Natural killer cell (primary cell): ENCODE measurements around the gene HPCAL4. TPM values are rescaled to one million over a fixed set of nuclear protein-coding genes. Genes with fewer than 3 reads are reported as not detected.

ENCODE experiments used
- ATAC-seq, 3 donors: fragments of 150-1000 bp in 2 of 3; fragments of 200-7000 bp in 1 of 3; cut with Tn5 transposase; 1 replicate in 1 of 3; 2 replicates in 2 of 3; pipeline ENCODE4 v1.10.0; 2021; ENCODE audit warnings: mild to moderate bottlenecking in 2 of 3, moderate library complexity in 2 of 3
- DNase-seq, 2 donors: peaks; one replicate each; pipeline versions ENCODE4 v3.0.0 to v3.0.0-alpha.2; 2013 to 2021; ENCODE audit warnings: mixed read lengths in 1 of 2
- H3K27ac ChIP-seq: one replicate; pipeline ENCODE4 v1.5.1; 2013; ENCODE audit warnings: mild to moderate bottlenecking, low read length
- H3K27me3 ChIP-seq: one replicate; pipeline ENCODE4 v1.6.1; 2013; ENCODE audit warnings: low read length; ENCODE audit not compliant: control insufficient read depth, insufficient read depth
- H3K36me3 ChIP-seq: one replicate; pipeline ENCODE4 v1.6.1; 2013; ENCODE audit warnings: low read length; ENCODE audit not compliant: control insufficient read depth, insufficient read depth
- H3K4me1 ChIP-seq: one replicate; pipeline ENCODE4 v1.6.1; 2013; ENCODE audit warnings: low read length; ENCODE audit not compliant: control insufficient read depth, insufficient read depth
- H3K4me3 ChIP-seq: one replicate; pipeline ENCODE4 v1.5.1; 2013; ENCODE audit warnings: low read length
- H3K9me3 ChIP-seq: one replicate; pipeline ENCODE4 v1.6.1; 2013; ENCODE audit warnings: low read length; ENCODE audit not compliant: control insufficient read depth, insufficient read depth
- H3K27ac Mint-ChIP-seq, 2 donors: one replicate each; pipeline ENCODE4 v1.8.0; 2022; ENCODE audit warnings: mild to moderate bottlenecking in 2 of 2, mixed read lengths in 2 of 2, moderate library complexity in 1 of 2
- H3K27me3 Mint-ChIP-seq, 2 donors: one replicate each; pipeline ENCODE4 v1.8.0; 2022; ENCODE audit warnings: low read depth in 2 of 2, mixed read lengths in 2 of 2
- H3K36me3 Mint-ChIP-seq: one replicate; pipeline ENCODE4 v1.8.0; 2022; ENCODE audit warnings: mixed read lengths
- H3K4me1 Mint-ChIP-seq, 2 donors: one replicate each; pipeline ENCODE4 v1.8.0; 2022; ENCODE audit warnings: mixed read lengths in 2 of 2
- H3K4me3 Mint-ChIP-seq: one replicate; pipeline ENCODE4 v1.8.0; 2022; ENCODE audit warnings: mild to moderate bottlenecking, moderate library complexity, mixed read lengths
- H3K9me3 Mint-ChIP-seq, 2 donors: one replicate each; pipeline ENCODE4 v1.8.0; 2022; ENCODE audit warnings: mixed read lengths in 2 of 2
- WGBS: methylation state at CpG from one replicate; pipeline ENCODE4 v1.1.7; 2013; ENCODE audit warnings: missing lambda C conversion rate; ENCODE audit not compliant: insufficient coverage; 5-methylcytosine and 5-hydroxymethylcytosine counted together
- intact Hi-C: fragments of 100-400 bp; cut with micrococcal nuclease; formaldehyde crosslinking; loops from one replicate; pipeline ENCODE4 v1.14.2; 2022
- total RNA-seq, 4 donors: library from RNA; stranded (reverse); fragments of 120-200 nt in 1 of 4; gene quantifications; one replicate each; pipeline versions ENCODE4 v1.2.3 to v1.2.4, GENCODE V29; 2013 to 2022
- TF ChIP-seq, protein P1 (sequence below): fragments of 200-600 bp; IDR thresholded peaks from one replicate; pipeline ENCODE4 v1.8.0; 2022; ENCODE audit warnings: antibody characterized with exemption

The HPCAL4 gene
- total RNA-seq, 3 donors from 2014 or later (not counting 1 experiment from before 2014, with no cell fraction given): 0.78 to 1.6 (median 1.3) TPM

DNA sequence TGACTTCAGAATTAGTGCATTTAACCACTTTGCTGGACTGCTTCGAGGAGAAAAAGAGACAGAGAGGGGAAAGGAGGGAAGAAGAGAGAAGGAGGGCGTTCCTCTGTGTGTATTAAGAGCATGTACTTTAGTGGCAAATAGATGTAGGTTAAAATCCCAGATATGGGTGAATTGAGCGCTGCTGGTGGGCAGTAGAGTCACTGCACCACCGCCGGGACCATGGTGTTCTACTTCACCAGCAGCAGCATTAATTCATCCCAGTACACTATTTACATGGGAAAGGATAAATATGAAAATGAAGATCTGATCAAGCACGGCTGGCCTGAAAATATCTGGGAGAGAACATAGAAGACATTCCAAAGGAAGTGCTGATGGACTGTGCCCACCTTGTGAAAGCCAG lies 26.6 kb upstream of the HPCAL4 start:
- TF ChIP-seq, protein P1, sequence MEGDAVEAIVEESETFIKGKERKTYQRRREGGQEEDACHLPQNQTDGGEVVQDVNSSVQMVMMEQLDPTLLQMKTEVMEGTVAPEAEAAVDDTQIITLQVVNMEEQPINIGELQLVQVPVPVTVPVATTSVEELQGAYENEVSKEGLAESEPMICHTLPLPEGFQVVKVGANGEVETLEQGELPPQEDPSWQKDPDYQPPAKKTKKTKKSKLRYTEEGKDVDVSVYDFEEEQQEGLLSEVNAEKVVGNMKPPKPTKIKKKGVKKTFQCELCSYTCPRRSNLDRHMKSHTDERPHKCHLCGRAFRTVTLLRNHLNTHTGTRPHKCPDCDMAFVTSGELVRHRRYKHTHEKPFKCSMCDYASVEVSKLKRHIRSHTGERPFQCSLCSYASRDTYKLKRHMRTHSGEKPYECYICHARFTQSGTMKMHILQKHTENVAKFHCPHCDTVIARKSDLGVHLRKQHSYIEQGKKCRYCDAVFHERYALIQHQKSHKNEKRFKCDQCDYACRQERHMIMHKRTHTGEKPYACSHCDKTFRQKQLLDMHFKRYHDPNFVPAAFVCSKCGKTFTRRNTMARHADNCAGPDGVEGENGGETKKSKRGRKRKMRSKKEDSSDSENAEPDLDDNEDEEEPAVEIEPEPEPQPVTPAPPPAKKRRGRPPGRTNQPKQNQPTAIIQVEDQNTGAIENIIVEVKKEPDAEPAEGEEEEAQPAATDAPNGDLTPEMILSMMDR: no peak
- H3K27me3 ChIP-seq: peaks cover 14% of the 10 kb centered on the region
- DNase-seq (no peak), ATAC-seq (no peak)
- Mint-ChIP-seq H3K27ac (no peak overlapping the region), H3K4me3 (no peak overlapping the region), H3K9me3 (no peaks in the 10 kb centered on the region), H3K36me3 (no peaks in the 10 kb centered on the region), H3K4me1 (no peaks in the 10 kb centered on the region), H3K27me3 (peaks cover 29 to 51% of the 10 kb centered on the region in 2 donors)
- H3K27ac ChIP-seq: no peak overlapping the region
- 54% methylated on average over 3 of the region's 6 CpGs for WGBS
- no peak overlapping the region for H3K4me3 ChIP-seq
- H3K9me3 ChIP-seq: no peaks in the 10 kb centered on the region
- intact Hi-C loops: no loop called here
- no peaks in the 10 kb centered on the region for H3K4me1 ChIP-seq
- H3K36me3 ChIP-seq: no peaks in the 10 kb centered on the region

DNA sequence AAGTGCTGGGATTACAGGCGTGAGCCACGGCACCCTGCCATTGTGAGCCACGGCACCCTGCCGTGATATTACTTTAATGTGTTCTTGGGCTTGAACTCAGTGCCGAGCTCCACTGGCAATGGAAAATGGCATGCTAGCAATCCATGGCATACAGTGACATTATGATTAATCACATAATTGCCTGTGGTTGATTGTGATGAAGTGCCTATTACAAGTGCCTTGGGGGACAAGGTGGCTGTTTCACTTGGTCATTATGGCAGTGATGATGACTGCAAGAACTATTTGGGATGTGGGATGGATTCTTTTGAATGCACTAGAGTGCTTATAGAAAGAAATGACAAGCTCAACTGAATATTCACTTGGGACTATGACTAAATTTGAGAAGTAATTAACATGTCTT lies 22.3 kb upstream of the HPCAL4 start:
- H3K27ac Mint-ChIP-seq: no peak overlapping the region
- no peaks in the 10 kb centered on the region for H3K9me3 Mint-ChIP-seq
- H3K27me3 Mint-ChIP-seq: peaks cover 27 to 41% of the 10 kb centered on the region in 2 donors
- Histone ChIP-seq H3K9me3 (no peaks in the 10 kb centered on the region), H3K4me3 (no peak overlapping the region), H3K27me3 (peaks cover 11% of the 10 kb centered on the region), H3K36me3 (no peaks in the 10 kb centered on the region), H3K27ac (no peak overlapping the region), H3K4me1 (no peaks in the 10 kb centered on the region)
- no peak overlapping the region for H3K4me3 Mint-ChIP-seq
- H3K36me3 Mint-ChIP-seq: no peaks in the 10 kb centered on the region
- intact Hi-C loops: no loop called here
- ATAC-seq: no peak
- no peak for DNase-seq
- no peaks in the 10 kb centered on the region for H3K4me1 Mint-ChIP-seq
- 94% methylated on average over 5 of the region's 5 CpGs for WGBS
- TF ChIP-seq, protein P1: no peak

- H3K36me3 ChIP-seq: no peaks in the 10 kb centered on the region
- H3K4me1 ChIP-seq: no peaks in the 10 kb centered on the region
- H3K9me3 ChIP-seq: no peaks in the 10 kb centered on the region
- Mint-ChIP-seq H3K4me1 (no peaks in the 10 kb centered on the region), H3K4me3 (no peak overlapping the region), H3K36me3 (no peaks in the 10 kb centered on the region), H3K27ac (no peak overlapping the region), H3K27me3 (peaks cover 20 to 25% of the 10 kb centered on the region in 2 donors), H3K9me3 (no peaks in the 10 kb centered on the region)
- 85% methylated on average over 6 of the region's 6 CpGs for WGBS
- TF ChIP-seq, protein P1: no peak
- H3K27me3 ChIP-seq: peaks cover 4% of the 10 kb centered on the region
- intact Hi-C loops: no loop called here
- H3K27ac ChIP-seq: no peak overlapping the region
- no peak for DNase-seq
- no peak overlapping the region for H3K4me3 ChIP-seq
- no peak for ATAC-seq
These were observed 20.7 kb upstream of the HPCAL4 start for GRCh38 chr1:39711966-39712340.
